WTC11 (cell line): Measurements from ENCODE around the gene CHN1. TPM values are rescaled to one million over a fixed set of nuclear protein-coding genes. Genes with fewer than 3 reads are reported as not detected.

Experiments
- ATAC-seq: fragments of 200-7000 bp; cut with Tn5 transposase; 2 replicates; pipeline ENCODE4 v1.10.0; 2021; ENCODE audit warnings: mild to moderate bottlenecking, moderate library complexity
- CTCF ChIA-PET: fragments of 300-600 bp; sonication (Branson Sonifier 250); formaldehyde crosslinking; loops from one replicate; lab custom pipeline; 2021; ENCODE audit warnings: antibody characterized with exemption; lab: Charles Lee
- POLR2A ChIA-PET: fragments of 350-600 bp; sonication (Branson Sonifier 250); formaldehyde crosslinking; loops from one replicate; lab custom pipeline; 2021; ENCODE audit warnings: antibody characterized with exemption; lab: Charles Lee
- DNase-seq: peaks from one replicate; pipeline ENCODE4 v3.0.0; 2021; ENCODE audit warnings: low spot score
- H3K27ac Mint-ChIP-seq: 2 replicates; pipeline ENCODE4 v1.8.0; 2021; ENCODE audit warnings: mixed read lengths
- H3K27me3 Mint-ChIP-seq: 2 replicates; pipeline ENCODE4 v1.8.0; 2021; ENCODE audit warnings: low read depth, mild to moderate bottlenecking, moderate library complexity, mixed read lengths
- H3K36me3 Mint-ChIP-seq: 2 replicates; pipeline ENCODE4 v1.8.0; 2021; ENCODE audit warnings: mixed read lengths
- H3K4me1 Mint-ChIP-seq: 2 replicates; pipeline ENCODE4 v1.8.0; 2022; ENCODE audit warnings: mixed read lengths
- H3K4me3 Mint-ChIP-seq: 2 replicates; pipeline ENCODE4 v1.8.0; 2021; ENCODE audit warnings: mild to moderate bottlenecking, moderate library complexity, mixed read lengths
- H3K9me3 Mint-ChIP-seq: 2 replicates; pipeline ENCODE4 v1.8.0; 2021; ENCODE audit warnings: mixed read lengths
- ATF1 ChIP-seq: sonication (generic); formaldehyde crosslinking; IDR thresholded peaks from 2 replicates; pipeline ENCODE4 v1.8.1; 2023; ENCODE audit warnings: mild to moderate bottlenecking, moderate library complexity, missing genetic modification reagents
- CBFB ChIP-seq: sonication (generic); formaldehyde crosslinking; IDR thresholded peaks from 2 replicates; pipeline ENCODE4 v1.8.1; 2022; ENCODE audit warnings: mild to moderate bottlenecking, low read depth, missing genetic modification reagents
- CREM ChIP-seq: sonication (generic); formaldehyde crosslinking; IDR thresholded peaks from 2 replicates; pipeline ENCODE4 v1.8.1; 2022; ENCODE audit warnings: mild to moderate bottlenecking, missing genetic modification reagents, moderate library complexity
- GTF2I ChIP-seq: fragments of 250-450 bp; sonication (Bioruptor Pico); conservative IDR thresholded peaks from 2 replicates; pipeline ENCODE4 v1.4.0; 2021; ENCODE audit warnings: mild to moderate bottlenecking
- HMGA2 ChIP-seq: fragments of 250-450 bp; sonication (Bioruptor Pico); IDR thresholded peaks from 2 replicates; pipeline ENCODE4 v1.4.0; 2021; ENCODE audit warnings: mild to moderate bottlenecking, moderate library complexity
- JUN ChIP-seq: sonication (generic); formaldehyde crosslinking; IDR thresholded peaks from 2 replicates; pipeline ENCODE4 v1.8.0; 2023; ENCODE audit warnings: mild to moderate bottlenecking, missing genetic modification reagents
- NR2C2 ChIP-seq: sonication (generic); formaldehyde crosslinking; IDR thresholded peaks from 2 replicates; pipeline ENCODE4 v1.8.0; 2022; ENCODE audit warnings: mild to moderate bottlenecking, missing genetic modification reagents
- ZNF121 ChIP-seq: sonication (generic); formaldehyde crosslinking; IDR thresholded peaks from 2 replicates; pipeline ENCODE4 v1.8.0; 2023; ENCODE audit warnings: missing genetic modification reagents
- ZNF219 ChIP-seq: sonication (generic); formaldehyde crosslinking; IDR thresholded peaks from 2 replicates; pipeline ENCODE4 v1.8.0; 2023; ENCODE audit warnings: missing genetic modification reagents, mild to moderate bottlenecking, borderline replicate concordance
- ZNF396 ChIP-seq: fragments of 250-450 bp; sonication (Bioruptor Pico); IDR thresholded peaks from 2 replicates; pipeline ENCODE4 v1.8.0; 2021; ENCODE audit warnings: mild to moderate bottlenecking, moderate library complexity, borderline replicate concordance
- total RNA-seq: library from RNA; stranded (reverse); gene quantifications from 3 replicates; pipeline ENCODE4 v1.2.3, GENCODE V29; 2021
- TF ChIP-seq, protein P1 (sequence below): sonication (generic); formaldehyde crosslinking; IDR thresholded peaks from 2 replicates; pipeline ENCODE4 v1.8.0; 2023; ENCODE audit warnings: mild to moderate bottlenecking, missing genetic modification reagents
- TF ChIP-seq, protein P2 (sequence below): fragments of 200-600 bp; IDR thresholded peaks from 2 replicates; pipeline ENCODE4 v1.8.0; 2022; ENCODE audit warnings: antibody characterized with exemption
- TF ChIP-seq, protein P3 (sequence below): sonication (generic); formaldehyde crosslinking; IDR thresholded peaks from 2 replicates; pipeline ENCODE4 v1.8.0; 2023; ENCODE audit warnings: missing genetic modification reagents
- TF ChIP-seq, protein P4 (sequence below): sonication (generic); formaldehyde crosslinking; IDR thresholded peaks from 2 replicates; pipeline ENCODE4 v1.8.1; 2022; ENCODE audit warnings: missing genetic modification reagents, borderline replicate concordance
- TF ChIP-seq, protein P5 (sequence below): sonication (generic); formaldehyde crosslinking; conservative IDR thresholded peaks from 2 replicates; pipeline ENCODE4 v1.8.1; 2022; ENCODE audit warnings: mild to moderate bottlenecking, missing genetic modification reagents
- TF ChIP-seq, protein P6 (sequence below): sonication (generic); formaldehyde crosslinking; IDR thresholded peaks from 2 replicates; pipeline ENCODE4 v1.8.1; 2023; ENCODE audit warnings: mild to moderate bottlenecking, missing genetic modification reagents, borderline replicate concordance
- TF ChIP-seq, protein P7 (sequence below): sonication (generic); formaldehyde crosslinking; IDR thresholded peaks from 2 replicates; pipeline ENCODE4 v1.8.1; 2023; ENCODE audit warnings: mild to moderate bottlenecking, missing genetic modification reagents, moderate library complexity

CHN1 gene
- total RNA-seq, 1 experiment from 2014 or later = 30.0 TPM

DNA sequence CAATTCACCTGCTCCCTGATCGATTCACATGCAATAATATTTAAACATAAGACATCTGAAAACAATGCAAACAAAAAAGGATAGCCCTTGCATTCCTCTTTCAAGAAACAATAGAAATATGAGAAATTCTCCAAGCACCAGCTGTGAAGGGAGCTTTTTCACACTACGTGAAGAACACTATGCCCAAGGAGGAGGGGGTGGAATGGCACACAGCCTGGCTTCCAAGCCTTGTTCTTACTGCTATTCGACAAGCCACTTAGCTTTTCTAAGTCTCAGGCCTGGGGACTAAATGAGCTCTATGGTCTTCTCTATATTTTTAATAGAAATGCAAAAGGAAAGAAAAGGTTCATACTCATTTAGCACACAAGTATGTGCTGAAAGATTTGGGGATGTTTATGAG, 148.7 kb downstream of the CHN1 start (continued):
- TF ChIP-seq NR2C2 (CRISPR knock-in tag) (no peak), ZNF121 (no peak), CREM (CRISPR knock-in tag) (no peak), ZNF396 (CRISPR knock-in tag) (no peak)
- TF ChIP-seq, protein P1, sequence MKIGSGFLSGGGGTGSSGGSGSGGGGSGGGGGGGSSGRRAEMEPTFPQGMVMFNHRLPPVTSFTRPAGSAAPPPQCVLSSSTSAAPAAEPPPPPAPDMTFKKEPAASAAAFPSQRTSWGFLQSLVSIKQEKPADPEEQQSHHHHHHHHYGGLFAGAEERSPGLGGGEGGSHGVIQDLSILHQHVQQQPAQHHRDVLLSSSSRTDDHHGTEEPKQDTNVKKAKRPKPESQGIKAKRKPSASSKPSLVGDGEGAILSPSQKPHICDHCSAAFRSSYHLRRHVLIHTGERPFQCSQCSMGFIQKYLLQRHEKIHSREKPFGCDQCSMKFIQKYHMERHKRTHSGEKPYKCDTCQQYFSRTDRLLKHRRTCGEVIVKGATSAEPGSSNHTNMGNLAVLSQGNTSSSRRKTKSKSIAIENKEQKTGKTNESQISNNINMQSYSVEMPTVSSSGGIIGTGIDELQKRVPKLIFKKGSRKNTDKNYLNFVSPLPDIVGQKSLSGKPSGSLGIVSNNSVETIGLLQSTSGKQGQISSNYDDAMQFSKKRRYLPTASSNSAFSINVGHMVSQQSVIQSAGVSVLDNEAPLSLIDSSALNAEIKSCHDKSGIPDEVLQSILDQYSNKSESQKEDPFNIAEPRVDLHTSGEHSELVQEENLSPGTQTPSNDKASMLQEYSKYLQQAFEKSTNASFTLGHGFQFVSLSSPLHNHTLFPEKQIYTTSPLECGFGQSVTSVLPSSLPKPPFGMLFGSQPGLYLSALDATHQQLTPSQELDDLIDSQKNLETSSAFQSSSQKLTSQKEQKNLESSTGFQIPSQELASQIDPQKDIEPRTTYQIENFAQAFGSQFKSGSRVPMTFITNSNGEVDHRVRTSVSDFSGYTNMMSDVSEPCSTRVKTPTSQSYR = no peak

DNA sequence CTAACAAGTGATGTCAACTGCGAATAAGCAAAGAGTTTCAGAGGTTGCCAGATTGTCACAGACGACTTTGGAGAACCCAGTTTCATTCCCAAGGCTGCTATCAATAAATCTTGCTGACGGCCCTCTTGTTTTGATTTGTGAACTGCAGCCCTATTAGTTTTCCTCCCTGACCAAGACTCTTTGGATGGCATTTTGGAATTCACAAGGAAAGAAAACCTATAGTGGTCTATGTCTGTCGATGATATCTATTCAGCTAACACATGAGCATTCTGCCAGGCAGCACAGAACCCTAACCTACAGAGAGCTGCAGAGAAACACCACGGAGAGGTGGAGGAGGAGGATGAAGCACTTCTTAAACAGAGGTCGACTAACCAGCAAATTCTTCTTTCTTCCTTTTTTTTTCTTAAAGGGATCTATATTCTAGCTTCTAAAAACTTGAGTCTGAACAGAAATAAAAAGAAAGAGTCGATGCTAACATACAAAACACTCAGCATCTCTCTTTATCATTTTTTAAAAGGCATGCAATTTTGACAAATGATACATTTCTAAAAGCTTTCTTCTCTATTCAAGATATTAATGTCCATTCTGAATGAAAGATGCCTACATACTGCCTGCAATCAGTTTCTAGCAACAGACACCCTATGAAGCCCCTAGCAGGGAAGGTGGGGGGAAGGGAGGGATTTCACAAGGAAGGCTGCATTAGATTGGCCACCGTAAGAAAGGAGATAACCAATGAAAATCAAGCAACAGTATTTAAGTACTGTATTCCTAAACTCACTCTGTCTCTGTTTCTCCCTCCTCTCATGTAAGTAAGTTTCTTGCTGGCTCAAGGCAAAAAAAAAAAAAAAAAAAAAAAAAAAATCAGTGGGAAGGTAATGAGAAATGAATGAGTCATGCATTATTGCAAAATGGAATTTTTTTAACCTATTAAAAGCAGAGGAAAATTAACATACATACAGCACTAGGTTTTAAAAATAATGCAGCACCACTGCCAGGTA, 157.9 kb downstream of the CHN1 start:
- TF ChIP-seq, protein P2, sequence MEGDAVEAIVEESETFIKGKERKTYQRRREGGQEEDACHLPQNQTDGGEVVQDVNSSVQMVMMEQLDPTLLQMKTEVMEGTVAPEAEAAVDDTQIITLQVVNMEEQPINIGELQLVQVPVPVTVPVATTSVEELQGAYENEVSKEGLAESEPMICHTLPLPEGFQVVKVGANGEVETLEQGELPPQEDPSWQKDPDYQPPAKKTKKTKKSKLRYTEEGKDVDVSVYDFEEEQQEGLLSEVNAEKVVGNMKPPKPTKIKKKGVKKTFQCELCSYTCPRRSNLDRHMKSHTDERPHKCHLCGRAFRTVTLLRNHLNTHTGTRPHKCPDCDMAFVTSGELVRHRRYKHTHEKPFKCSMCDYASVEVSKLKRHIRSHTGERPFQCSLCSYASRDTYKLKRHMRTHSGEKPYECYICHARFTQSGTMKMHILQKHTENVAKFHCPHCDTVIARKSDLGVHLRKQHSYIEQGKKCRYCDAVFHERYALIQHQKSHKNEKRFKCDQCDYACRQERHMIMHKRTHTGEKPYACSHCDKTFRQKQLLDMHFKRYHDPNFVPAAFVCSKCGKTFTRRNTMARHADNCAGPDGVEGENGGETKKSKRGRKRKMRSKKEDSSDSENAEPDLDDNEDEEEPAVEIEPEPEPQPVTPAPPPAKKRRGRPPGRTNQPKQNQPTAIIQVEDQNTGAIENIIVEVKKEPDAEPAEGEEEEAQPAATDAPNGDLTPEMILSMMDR = no peak
- TF ChIP-seq ATF1 (CRISPR knock-in tag) (no peak), GTF2I (no peak), JUN (CRISPR knock-in tag) (no peak), CREM (CRISPR knock-in tag) (no peak), ZNF121 (no peak), CBFB (CRISPR knock-in tag) (no peak), ZNF219 (no peak), HMGA2 (no peak)
- TF ChIP-seq, protein P3, sequence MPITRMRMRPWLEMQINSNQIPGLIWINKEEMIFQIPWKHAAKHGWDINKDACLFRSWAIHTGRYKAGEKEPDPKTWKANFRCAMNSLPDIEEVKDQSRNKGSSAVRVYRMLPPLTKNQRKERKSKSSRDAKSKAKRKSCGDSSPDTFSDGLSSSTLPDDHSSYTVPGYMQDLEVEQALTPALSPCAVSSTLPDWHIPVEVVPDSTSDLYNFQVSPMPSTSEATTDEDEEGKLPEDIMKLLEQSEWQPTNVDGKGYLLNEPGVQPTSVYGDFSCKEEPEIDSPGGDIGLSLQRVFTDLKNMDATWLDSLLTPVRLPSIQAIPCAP (CRISPR knock-in tag) = no peak
- TF ChIP-seq, protein P4, sequence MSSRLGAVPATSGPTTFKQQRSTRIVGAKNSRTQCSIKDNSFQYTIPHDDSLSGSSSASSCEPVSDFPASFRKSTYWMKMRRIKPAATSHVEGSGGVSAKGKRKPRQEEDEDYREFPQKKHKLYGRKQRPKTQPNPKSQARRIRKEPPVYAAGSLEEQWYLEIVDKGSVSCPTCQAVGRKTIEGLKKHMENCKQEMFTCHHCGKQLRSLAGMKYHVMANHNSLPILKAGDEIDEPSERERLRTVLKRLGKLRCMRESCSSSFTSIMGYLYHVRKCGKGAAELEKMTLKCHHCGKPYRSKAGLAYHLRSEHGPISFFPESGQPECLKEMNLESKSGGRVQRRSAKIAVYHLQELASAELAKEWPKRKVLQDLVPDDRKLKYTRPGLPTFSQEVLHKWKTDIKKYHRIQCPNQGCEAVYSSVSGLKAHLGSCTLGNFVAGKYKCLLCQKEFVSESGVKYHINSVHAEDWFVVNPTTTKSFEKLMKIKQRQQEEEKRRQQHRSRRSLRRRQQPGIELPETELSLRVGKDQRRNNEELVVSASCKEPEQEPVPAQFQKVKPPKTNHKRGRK = no peak
- TF ChIP-seq, protein P5, sequence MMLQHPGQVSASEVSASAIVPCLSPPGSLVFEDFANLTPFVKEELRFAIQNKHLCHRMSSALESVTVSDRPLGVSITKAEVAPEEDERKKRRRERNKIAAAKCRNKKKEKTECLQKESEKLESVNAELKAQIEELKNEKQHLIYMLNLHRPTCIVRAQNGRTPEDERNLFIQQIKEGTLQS (CRISPR knock-in tag) = no peak
- TF ChIP-seq, protein P6, sequence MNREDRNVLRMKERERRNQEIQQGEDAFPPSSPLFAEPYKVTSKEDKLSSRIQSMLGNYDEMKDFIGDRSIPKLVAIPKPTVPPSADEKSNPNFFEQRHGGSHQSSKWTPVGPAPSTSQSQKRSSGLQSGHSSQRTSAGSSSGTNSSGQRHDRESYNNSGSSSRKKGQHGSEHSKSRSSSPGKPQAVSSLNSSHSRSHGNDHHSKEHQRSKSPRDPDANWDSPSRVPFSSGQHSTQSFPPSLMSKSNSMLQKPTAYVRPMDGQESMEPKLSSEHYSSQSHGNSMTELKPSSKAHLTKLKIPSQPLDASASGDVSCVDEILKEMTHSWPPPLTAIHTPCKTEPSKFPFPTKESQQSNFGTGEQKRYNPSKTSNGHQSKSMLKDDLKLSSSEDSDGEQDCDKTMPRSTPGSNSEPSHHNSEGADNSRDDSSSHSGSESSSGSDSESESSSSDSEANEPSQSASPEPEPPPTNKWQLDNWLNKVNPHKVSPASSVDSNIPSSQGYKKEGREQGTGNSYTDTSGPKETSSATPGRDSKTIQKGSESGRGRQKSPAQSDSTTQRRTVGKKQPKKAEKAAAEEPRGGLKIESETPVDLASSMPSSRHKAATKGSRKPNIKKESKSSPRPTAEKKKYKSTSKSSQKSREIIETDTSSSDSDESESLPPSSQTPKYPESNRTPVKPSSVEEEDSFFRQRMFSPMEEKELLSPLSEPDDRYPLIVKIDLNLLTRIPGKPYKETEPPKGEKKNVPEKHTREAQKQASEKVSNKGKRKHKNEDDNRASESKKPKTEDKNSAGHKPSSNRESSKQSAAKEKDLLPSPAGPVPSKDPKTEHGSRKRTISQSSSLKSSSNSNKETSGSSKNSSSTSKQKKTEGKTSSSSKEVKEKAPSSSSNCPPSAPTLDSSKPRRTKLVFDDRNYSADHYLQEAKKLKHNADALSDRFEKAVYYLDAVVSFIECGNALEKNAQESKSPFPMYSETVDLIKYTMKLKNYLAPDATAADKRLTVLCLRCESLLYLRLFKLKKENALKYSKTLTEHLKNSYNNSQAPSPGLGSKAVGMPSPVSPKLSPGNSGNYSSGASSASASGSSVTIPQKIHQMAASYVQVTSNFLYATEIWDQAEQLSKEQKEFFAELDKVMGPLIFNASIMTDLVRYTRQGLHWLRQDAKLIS = no peak
- TF ChIP-seq, protein P7, sequence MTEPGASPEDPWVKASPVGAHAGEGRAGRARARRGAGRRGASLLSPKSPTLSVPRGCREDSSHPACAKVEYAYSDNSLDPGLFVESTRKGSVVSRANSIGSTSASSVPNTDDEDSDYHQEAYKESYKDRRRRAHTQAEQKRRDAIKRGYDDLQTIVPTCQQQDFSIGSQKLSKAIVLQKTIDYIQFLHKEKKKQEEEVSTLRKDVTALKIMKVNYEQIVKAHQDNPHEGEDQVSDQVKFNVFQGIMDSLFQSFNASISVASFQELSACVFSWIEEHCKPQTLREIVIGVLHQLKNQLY (CRISPR knock-in tag) = no peak
- ATAC-seq = peak; percentile 97
- H3K4me3 Mint-ChIP-seq = peak overlapping the region; percentile 28
- H3K4me1 Mint-ChIP-seq = peaks cover 67% of the 10 kb centered on the region
- ChIA-PET CTCF (interaction anchor here (1.2 to 2.2 kb wide), 2 partner anchors 72 to 98 kb away, joined by 4 to 7 read pairs; no protein-coding TSS in a partner anchor), POLR2A (no interaction called here)
- peak overlapping the region; percentile 82 for H3K27ac Mint-ChIP-seq
- DNase-seq = peak; percentile 34
- no peaks in the 10 kb centered on the region for H3K36me3 Mint-ChIP-seq
- H3K9me3 Mint-ChIP-seq = no peaks in the 10 kb centered on the region
- no peaks in the 10 kb centered on the region for H3K27me3 Mint-ChIP-seq
